HG03196 (cell line): ENCODE results near the gene LRP5.
"Not testable (repeated sequence)": the region's sequence is repeated elsewhere in the genome, so short reads cannot be mapped to it uniquely, and the experiment has no call there.

ENCODE experiments used
- ATAC-seq: cut with Tn5 transposase; IDR thresholded peaks from one replicate; pipeline ENCODE4 v1.9.1; 2021; ENCODE audit not compliant: unreplicated experiment

The LRP5 gene

GRCh38 chr11:68459886-68460740 lies 147.7 kb downstream of the LRP5 start:
- ATAC-seq = peak; percentile 71

GRCh38 chr11:68460741-68461574 lies 148.6 kb downstream of the LRP5 start, which contains the start of gene PPP6R3:
Gene PPP6R3, plus strand, starts transcription at chr11:68460752. Its CDS starts 76,913 bp downstream, at chr11:68537665.
- peak; percentile 11 for ATAC-seq

GRCh38 chr11:68461575-68461917 lies 149.2 kb downstream of the LRP5 start:
- no peak for ATAC-seq

GRCh38 chr11:68463714-68464113 lies 151.3 kb downstream of the LRP5 start:
- ATAC-seq = no peak

- ATAC-seq = no peak
These were observed 154.9 kb downstream of the LRP5 start for GRCh38 chr11:68467201-68467834.

- no peak for ATAC-seq
These were observed 155.9 kb downstream of the LRP5 start for GRCh38 chr11:68468217-68468828.

- no peak for ATAC-seq
These were observed 156.7 kb downstream of the LRP5 start for GRCh38 chr11:68469122-68469521.

GRCh38 chr11:68469642-68470041 lies 157.3 kb downstream of the LRP5 start:
- no peak for ATAC-seq

- ATAC-seq = no peak
These were observed 158.0 kb downstream of the LRP5 start for GRCh38 chr11:68470304-68470811.

- ATAC-seq = no peak
These were observed 159.3 kb downstream of the LRP5 start for GRCh38 chr11:68471360-68472340.

GRCh38 chr11:68472778-68473177 lies 160.4 kb downstream of the LRP5 start:
- ATAC-seq = no peak

- no peak for ATAC-seq
These were observed 161.3 kb downstream of the LRP5 start for GRCh38 chr11:68473693-68474092.

GRCh38 chr11:68475626-68476025 lies 163.2 kb downstream of the LRP5 start:
- not testable (repeated sequence) for ATAC-seq

- no peak for ATAC-seq
These were observed 167.0 kb downstream of the LRP5 start for GRCh38 chr11:68479390-68479789.

- ATAC-seq = no peak
These were observed 167.8 kb downstream of the LRP5 start for GRCh38 chr11:68480193-68480592.

GRCh38 chr11:68480852-68481510 lies 168.6 kb downstream of the LRP5 start:
- no peak for ATAC-seq

GRCh38 chr11:68481579-68482240 lies 169.3 kb downstream of the LRP5 start:
- no peak for ATAC-seq

- ATAC-seq = no peak
These were observed 176.2 kb downstream of the LRP5 start for GRCh38 chr11:68488623-68489022.
